Measurements from ENCODE around the gene BAZ2B. TPM values are rescaled to one million over a fixed set of nuclear protein-coding genes. Genes with fewer than 3 reads are reported as not detected.

The BAZ2B gene
- total RNA-seq, 1 experiment from 2014 or later: 19.9 TPM

GRCh38 chr2:159591221-159591620, 25.1 kb downstream of the BAZ2B start:
- ChIA-PET RAD21 (ENCODE audit: low non-redundant PET in 1 of 2, low total read pairs in 2 of 2, uncharacterized antibody in 2 of 2, unreplicated experiment in 2 of 2) (no interaction called here), CTCF (no interaction called here), POLR2A (interaction anchor here (1.4 kb wide), 1 partner anchor 9 kb away, joined by 3 read pairs; no protein-coding TSS in a partner anchor)
- Histone ChIP-seq H3K4me2 (ENCODE audit: low read length) (no peak overlapping the region), H4K20me1 (ENCODE audit: insufficient read depth) (0 out of 2 replicates have a peak, but pooled peaks cover 3% of the 10 kb centered on the region), H3K36me3 (ENCODE audit: control insufficient read depth in 1 of 2, insufficient read depth in 2 of 2, low read length in 2 of 2) (no peaks in the 10 kb centered on the region), H3K9me3 (ENCODE audit: control insufficient read depth in 1 of 2, insufficient read depth in 1 of 2, low read depth in 1 of 2, low read length in 2 of 2) (no peaks in the 10 kb centered on the region), H3K4me3 (replicated peaks in 1 of 2; ENCODE audit: low read depth in 1 of 2, low read length in 2 of 2) (no peak overlapping the region), H3K27ac (ENCODE audit: low read depth, low read length) (no peak overlapping the region), H3K9me2 (ENCODE audit: insufficient read depth) (no peaks in the 10 kb centered on the region), H3K79me2 (ENCODE audit: insufficient read depth, low read length) (no peaks in the 10 kb centered on the region), H3K9ac (ENCODE audit: low read length) (no peak overlapping the region), H2AFZ (ENCODE audit: low read depth, low read length, poor library complexity, severe bottlenecking) (no peak overlapping the region), H3K27me3 (ENCODE audit: insufficient read depth, low read length) (no peaks in the 10 kb centered on the region), H3K4me1 (ENCODE audit: control insufficient read depth in 1 of 2, insufficient read depth in 2 of 2, low read length in 2 of 2) (peaks cover 0 to 2% of the 10 kb centered on the region in 2 experiments; a peak in 1 of 4 replicates)
- TF ChIP-seq MAX (IDR thresholded peaks at IDR 0.05): no peak
- TF ChIP-seq EZH2phosphoT487 (IDR thresholded peaks at IDR 0.05; ENCODE audit: borderline replicate concordance): no peak
- TF ChIP-seq SRF (IDR thresholded peaks at IDR 0.05; ENCODE audit: low read depth): no peak
- no peak for TF ChIP-seq CTCF (IDR thresholded peaks at IDR 0.05 in 2 of 3, conservative IDR thresholded peaks at IDR 0.05 in 1 of 3; ENCODE audit: borderline replicate concordance in 1 of 3, insufficient read depth in 1 of 3, low read depth in 2 of 3, low read length in 2 of 3)
- no peak for TF ChIP-seq ZBTB33 (IDR thresholded peaks at IDR 0.05; ENCODE audit: extremely low read depth, insufficient replicate concordance, low read length)
- TF ChIP-seq POLR2A (IDR thresholded peaks at IDR 0.05; ENCODE audit: borderline replicate concordance, extremely low read depth, insufficient read depth, insufficient read length): no peak
- TF ChIP-seq RAD21 (IDR thresholded peaks at IDR 0.05; ENCODE audit: low read depth): no peak
- no peak for TF ChIP-seq REST (IDR thresholded peaks at IDR 0.05; ENCODE audit: low read depth)
- no peak for TF ChIP-seq CEBPB (IDR thresholded peaks at IDR 0.05; ENCODE audit: low read depth)
- no peak for TF ChIP-seq ATF3 (IDR thresholded peaks at IDR 0.05)
- TF ChIP-seq JUND (IDR thresholded peaks at IDR 0.05): no peak
- TF ChIP-seq SP1 (IDR thresholded peaks at IDR 0.05; ENCODE audit: low read depth): no peak
- TF ChIP-seq ZFX (IDR thresholded peaks at IDR 0.05): no peak
- no peak for TF ChIP-seq ELF1 (IDR thresholded peaks at IDR 0.05; ENCODE audit: borderline replicate concordance, low read depth)
- no peak for TF ChIP-seq TCF7L2 (IDR thresholded peaks at IDR 0.05; ENCODE audit: borderline replicate concordance, extremely low read depth, insufficient read depth, insufficient read length)
- TF ChIP-seq CBX3 (IDR thresholded peaks at IDR 0.05; ENCODE audit: low read depth): no peak
- TF ChIP-seq EZH2 (IDR thresholded peaks at IDR 0.05): no peak
- no peak for ATAC-seq
- no TSS peak for BruUV-seq (replicated peaks)
- intact Hi-C loops (cut with micrococcal nuclease): loop anchor here (2.0 kb wide), 1 partner anchor 24 kb away; no protein-coding TSS in a partner anchor
- DNase-seq (ENCODE audit: low read depth, low spot score): no peak
